Activated T-cell treated with anti-CD3 and anti-CD28 coated beads, Interleukin-2, amount 50 U/mL, for 48 hours (primary cell): ENCODE data around the gene CORO1C.

ENCODE experiments used
- DNase-seq, 2 experiments: peaks; one replicate each; pipeline ENCODE4 v3.0.0-alpha.2; 2020

Gene CORO1C

DNA sequence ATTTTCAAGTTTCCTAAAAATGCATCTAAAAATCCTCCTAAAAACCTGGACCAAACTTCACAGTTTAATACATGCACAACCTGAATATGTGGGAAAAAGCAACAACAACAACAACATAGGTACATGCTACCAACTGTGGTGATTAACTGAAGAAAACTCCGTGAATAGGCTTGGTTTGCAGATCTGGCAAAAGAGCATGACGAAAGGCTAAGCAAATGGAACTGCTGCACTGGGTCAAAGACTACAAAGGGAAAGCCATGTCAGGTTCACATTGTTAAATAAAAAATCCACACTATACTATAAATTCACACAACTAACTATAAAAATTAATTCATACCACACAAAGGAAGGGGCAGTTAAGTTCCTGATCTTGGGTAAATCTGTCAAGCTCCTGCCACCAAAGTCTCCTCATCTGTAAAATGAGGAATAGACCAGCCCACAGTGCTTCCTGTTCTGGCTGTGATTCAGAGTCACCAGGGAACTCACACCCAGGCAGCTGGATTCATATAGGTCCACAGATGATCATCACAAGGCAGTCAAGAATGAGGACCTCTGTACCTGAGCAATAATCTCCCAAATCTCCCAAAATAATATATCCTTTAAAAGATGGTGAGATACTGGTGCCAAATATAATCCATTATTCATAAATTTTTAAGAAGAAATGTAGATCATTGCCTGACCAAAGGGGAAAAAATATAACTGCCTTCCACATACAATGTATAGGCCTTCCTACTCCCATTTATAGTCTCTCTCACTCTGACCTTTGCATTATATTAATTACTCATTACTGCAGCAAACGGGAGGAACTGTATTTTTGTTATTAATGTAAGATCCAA, 7.0 kb downstream of the CORO1C start:
- DNase-seq: peak in 1 of 2 experiments; percentile 35

DNA sequence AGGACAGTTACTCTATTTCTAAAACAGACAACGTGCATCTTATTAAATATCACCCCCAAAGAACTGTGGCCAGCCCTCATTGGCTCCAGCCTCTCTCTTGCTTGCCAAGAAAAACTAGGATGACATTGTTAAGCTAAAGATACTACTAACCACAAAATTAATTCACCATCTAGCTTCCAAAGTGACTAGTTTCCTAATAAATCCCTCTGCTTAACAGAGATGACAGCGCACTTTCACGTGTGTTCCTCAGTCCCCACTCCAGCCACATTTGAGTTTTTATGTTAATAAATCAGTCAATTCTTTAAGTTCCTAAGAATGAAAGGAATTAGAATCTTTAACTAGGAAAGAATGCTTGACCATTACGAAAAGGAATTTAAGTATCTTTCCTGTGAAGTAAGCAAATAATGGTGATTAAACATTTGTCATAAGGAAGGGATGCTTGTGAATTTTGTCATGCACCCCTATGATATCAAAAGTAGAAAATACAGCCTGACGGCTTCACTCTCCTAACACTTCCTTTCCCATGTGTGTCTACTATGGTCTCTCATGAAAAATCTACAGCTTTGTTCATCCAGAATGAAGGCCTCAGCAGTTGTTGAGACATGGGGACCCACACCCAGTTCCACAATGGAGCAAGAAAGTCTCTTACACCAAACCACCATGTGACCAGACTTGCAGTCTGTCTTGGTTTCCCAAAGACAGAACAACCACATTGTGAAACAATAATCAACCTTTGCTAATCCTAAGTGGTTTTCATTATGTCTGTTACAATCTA, 8.1 kb downstream of the CORO1C start:
- peak in 1 of 2 experiments; percentile 33 for DNase-seq

DNA sequence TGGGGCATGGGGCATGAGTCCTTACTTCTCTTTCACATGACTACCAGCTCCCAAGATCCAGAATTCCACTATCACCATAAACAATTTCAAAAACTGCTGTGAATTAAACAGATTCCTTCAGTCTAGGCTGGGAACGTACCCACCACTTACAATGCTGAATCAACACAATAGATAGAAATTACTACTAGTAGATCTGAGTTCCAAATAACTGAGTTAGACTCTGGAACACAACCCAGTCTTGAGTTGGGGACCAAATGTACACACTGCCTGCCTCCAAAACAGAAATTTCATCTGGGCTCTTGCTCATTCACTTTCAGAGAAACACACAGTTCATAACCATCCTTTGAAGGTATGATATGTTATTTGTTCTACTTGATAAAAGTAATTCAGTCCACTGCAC, 8.9 kb downstream of the CORO1C start:
- DNase-seq: no peak

GRCh38 chr12:108721824-108722223, 9.5 kb downstream of the CORO1C start:
- no peak for DNase-seq

DNA sequence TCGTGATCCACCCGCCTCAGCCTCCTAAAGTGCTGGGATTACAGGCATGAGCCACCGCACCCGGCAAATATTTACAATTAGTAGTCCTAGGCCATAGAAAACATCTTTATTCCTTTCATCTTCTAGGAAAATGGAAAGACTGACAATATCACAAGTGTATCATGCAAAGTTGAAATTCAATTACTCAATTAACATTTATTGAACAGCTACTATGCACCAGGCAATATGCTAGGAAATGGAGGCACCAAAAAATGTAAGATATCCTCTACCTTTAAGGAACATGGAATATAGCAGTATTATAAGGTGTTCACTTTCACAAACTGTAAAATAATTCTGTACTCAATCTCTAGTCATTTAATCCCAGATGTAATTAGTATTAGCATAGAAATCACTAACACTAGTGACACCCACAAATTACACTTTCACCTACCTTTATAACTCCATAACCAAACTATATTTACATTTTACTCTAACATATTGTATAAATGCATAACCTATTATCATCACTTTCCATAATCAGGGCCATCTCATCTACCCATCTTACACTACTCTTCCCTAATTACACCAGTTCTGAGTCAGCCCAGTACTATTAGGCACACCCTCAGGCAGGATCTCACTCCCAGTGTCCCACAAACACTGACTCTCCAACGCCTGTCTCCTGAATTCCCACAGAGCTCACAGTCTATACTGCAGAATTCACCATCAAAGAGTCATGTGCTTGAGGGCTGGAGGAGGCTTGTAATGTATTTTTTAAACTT, 10.4 kb downstream of the CORO1C start:
- DNase-seq: no peak

- no peak for DNase-seq
These were observed 14.1 kb downstream of the CORO1C start for GRCh38 chr12:108717243-108717642.

DNA sequence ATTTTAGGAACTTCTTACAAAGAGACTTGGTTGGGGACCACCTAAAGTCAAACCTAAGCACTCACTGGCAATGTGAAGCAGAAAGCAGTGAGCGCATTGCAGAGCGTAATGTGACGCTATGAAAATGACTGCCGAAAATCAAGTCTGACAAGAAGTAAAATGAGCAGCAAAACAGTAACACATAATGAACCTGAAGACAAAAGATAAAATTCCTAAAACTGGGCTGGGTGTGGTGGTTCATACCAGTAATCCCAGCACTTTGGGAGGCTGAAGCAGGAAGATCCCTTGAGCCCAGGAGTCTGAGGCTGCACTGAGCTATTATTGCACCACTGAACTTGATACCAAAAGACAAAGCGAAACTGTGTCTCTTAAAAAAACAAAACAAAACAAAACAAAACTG, 16.5 kb downstream of the CORO1C start:
- no peak for DNase-seq

GRCh38 chr12:108713471-108713870, 17.8 kb downstream of the CORO1C start:
- DNase-seq: no peak

GRCh38 chr12:108712925-108713203, 18.5 kb downstream of the CORO1C start:
- DNase-seq: no peak

DNA sequence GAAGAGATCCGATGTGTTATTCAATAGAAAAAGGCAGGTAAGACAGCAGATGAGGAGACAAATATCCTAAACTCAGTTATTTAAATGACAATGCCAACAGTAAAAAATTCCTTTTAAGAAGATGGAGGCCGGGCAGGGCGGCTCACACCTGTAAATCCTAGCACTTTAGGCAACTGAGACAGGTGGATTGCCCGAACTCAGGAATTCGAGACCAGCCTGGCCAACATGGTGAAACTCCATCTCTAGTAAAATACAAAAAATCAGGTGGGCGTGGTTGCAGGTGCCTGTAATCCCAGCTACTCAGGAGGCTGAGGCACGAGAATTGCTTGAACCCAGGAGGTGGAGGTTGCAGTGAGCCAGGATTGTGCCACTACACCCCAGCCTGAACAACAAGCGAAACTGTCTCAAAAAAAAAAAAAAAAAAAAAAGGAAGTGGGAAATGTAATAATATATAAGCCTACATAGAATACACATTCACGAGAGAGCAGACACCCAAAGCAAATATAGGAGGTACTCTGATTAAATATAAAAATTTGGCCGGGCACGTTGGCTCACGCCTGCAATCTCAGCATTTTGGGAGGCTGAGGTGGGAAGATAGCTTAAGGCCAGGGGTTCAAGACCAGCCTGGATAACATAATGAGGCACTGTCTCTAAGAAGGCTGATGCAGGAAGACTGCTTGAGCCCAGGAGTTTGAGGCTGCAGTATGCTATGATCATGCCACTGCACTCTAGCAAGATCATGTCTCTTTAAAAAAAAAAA, 19.0 kb downstream of the CORO1C start:
- DNase-seq: no peak

GRCh38 chr12:108711489-108712164, 19.7 kb downstream of the CORO1C start:
- DNase-seq: no peak

GRCh38 chr12:108709697-108710096, 21.6 kb downstream of the CORO1C start:
- DNase-seq: no peak

DNA sequence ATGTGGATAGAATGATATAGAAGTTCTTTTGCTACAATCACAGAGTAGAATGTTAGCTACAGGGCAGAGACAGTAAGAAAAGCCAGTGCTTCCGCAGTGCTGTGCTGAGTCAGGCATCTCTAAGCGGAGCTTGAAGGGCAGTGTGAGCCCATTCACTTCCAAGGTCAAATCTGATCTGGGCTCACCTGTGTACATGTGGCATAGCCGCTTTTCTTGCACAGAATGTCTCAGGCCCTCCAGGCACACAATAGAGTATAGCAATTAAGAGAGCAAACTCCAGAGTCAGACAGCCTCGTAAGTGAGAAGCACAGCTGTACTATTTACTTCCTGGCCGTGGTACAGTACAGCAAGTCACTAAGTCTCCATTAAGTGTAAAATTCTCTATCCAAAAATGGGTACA, 26.8 kb downstream of the CORO1C start:
- DNase-seq: no peak

DNA sequence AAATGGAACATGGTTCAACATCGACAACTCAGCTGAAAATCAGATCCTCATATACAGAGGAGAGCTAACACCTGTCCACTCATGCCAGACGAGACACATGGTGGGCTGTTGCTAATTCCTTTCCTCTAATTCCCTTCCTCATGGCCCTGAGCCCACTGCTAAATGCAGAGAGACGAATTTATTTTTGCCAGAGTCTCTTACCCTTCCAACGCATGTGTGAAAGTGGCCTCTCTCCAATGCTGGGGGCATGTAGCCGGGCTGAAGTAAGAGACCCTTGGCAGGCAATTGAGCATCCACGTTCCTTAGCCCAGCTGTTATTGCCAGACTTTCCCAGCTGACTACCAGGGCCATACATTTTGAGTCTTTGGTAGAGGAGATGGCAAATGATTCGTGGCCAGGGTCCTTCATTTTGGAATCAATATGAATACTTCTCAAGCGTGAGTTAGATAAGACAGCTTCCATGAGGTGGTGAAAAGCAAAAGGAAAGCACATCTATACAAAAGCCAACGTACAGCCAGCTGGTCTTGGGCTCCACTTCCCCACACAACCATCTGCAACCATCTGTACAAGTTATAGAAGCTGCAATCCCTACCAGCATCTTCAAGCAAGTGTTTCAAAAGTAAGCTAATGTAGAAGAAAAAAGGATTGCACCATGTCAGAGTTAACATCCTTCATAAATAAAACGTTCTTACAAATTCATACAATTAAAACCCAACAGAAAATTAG, 28.6 kb downstream of the CORO1C start:
- DNase-seq: no peak

DNA sequence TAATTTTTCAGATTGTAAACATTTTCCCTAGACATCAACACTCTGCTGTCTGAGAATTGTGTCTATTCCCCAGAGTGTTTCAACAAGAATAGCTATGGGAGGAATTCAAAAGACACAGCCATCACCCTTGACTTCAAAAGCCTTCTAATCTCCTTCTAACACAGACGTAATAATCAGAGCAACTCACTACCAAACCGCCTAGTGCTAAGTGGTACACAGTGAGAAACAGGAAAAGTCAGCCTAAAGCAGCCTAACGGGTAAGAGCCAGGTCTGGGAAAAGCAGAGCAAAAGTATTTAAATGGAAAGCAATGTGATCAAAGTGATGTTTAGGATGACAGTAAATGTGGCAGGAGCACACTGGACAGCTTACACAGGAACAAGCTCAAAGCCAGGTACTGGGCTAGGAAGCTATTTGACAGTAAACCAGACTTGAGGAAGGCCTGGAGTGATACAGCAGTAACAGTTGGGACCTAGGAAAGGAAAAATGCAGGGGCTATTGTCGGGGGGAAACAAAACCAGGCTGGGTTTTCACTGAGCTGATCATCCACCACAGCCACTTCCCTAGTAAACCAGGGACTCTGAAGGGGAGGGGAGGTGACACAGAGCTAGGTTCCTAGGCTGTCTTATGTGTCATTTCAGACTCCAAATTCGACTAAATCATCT, 29.4 kb downstream of the CORO1C start:
- peak in 1 of 2 experiments; percentile 38 for DNase-seq

DNA sequence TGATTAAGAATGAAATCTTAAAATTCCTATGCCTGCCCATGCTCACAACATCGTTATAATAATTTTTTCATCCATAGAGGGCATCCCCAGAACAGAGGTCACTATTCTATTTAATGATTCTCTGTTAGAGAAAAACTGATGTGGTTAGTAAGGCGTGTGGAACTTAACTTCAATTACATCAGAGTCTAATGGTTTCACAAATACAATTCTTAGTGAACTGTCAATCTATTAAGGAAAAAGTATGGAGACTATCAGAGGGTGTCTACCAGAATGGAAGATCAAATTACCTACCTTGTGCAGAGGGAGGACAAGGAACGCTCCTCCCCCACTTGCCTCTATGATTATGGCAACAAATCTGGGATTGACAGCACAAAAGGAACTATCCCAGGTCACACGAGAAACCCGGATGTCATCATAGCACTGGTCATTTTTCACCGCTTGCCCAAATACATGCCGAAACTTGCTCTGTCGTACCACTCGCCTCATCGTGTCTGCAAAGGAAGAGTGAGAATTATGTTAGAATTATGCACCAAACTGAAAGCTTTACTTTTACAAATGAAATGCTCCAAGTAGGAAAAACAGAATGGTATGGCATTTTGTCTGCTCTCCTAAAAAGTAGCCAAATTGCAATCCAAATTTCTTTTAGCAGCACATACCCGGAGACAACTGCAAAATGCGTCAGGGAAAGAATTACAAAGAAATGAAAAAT, 30.3 kb downstream of the CORO1C start:
- DNase-seq: no peak

- no peak for DNase-seq
These were observed 31.3 kb downstream of the CORO1C start for GRCh38 chr12:108699955-108700563.

DNA sequence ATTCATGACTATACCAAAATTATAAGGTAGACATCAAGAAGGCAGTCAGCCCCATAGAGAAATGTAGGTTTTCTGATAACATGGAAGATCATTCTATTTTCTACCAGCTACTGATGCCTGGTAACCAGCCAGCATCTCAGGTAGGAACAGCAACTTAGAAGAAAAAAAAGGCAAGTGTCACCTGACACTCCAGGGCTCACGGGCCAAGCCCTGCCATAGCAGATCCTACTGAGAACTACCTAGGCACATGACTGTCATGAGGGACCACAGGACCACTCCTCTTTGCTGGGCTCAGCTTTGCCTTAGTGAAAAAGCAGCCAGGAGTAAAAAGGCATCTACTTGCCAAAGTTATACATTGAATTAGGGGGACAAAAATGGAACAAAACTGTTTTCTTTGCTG, 33.4 kb downstream of the CORO1C start:
- no peak for DNase-seq

- no peak for DNase-seq
These were observed 34.4 kb downstream of the CORO1C start for GRCh38 chr12:108696996-108697290.
